ENCODE measurements around the gene DTD1. TPM values are rescaled to one million over a fixed set of nuclear protein-coding genes. Genes with fewer than 3 reads are reported as not detected.

DTD1 gene
- polyA plus RNA-seq, 4 donors: 25.9 to 32.7 (median 31.9) TPM

Other genes with a start within 250 kb of the DTD1 start
- 1 to 10 TPM; 5.6 to 7.8 (median 7.2) TPM for gene DZANK1, start 121.0 kb upstream of the DTD1 start, polyA plus RNA-seq (ENCODE audit: insufficient read length in 4 of 4)
- 10 to 100 TPM; 16.2 to 20.2 (median 19.0) TPM for gene POLR3F, start 120.7 kb upstream of the DTD1 start, polyA plus RNA-seq (ENCODE audit: insufficient read length in 4 of 4)
- gene RBBP9, start 90.8 kb upstream of the DTD1 start, polyA plus RNA-seq (ENCODE audit: insufficient read length in 4 of 4): 10 to 100 TPM; 28.1 to 39.7 (median 35.7) TPM
- 10 to 100 TPM; 61.9 to 66.3 (median 65.2) TPM for gene SEC23B, start 80.1 kb upstream of the DTD1 start, polyA plus RNA-seq (ENCODE audit: insufficient read length in 4 of 4)
- gene SMIM26, start 20.6 kb upstream of the DTD1 start, polyA plus RNA-seq (ENCODE audit: insufficient read length in 4 of 4): 10 to 100 TPM; 89.3 to 98.9 (median 93.2) TPM
- not detected for gene SCP2D1, start 225.7 kb downstream of the DTD1 start, polyA plus RNA-seq (ENCODE audit: insufficient read length in 4 of 4)

Data from right renal pelvis (tissue), 4 donors.